Neural crest cell (in vitro differentiated cells): Measurements from ENCODE around the gene ASNS. TPM values are rescaled to one million over a fixed set of nuclear protein-coding genes. Genes with fewer than 3 reads are reported as not detected.
"Not testable (repeated sequence)": the region's sequence is repeated elsewhere in the genome, so short reads cannot be mapped to it uniquely, and the experiment has no call there.

Source experiments
- DNase-seq: peaks from one replicate; pipeline ENCODE4 v3.0.0; 2021; ENCODE audit warnings: low read depth, mixed read lengths, low spot score
- H3K27ac Mint-ChIP-seq: one replicate; pipeline ENCODE4 v1.8.0; 2021; ENCODE audit warnings: mild to moderate bottlenecking, mixed read lengths; ENCODE audit not compliant: unreplicated experiment
- H3K27me3 Mint-ChIP-seq: 2 replicates; pipeline ENCODE4 v1.8.0; 2021; ENCODE audit warnings: low read depth, mild to moderate bottlenecking, mixed read lengths
- H3K36me3 Mint-ChIP-seq: 2 replicates; pipeline ENCODE4 v1.8.0; 2021; ENCODE audit warnings: low read depth, mild to moderate bottlenecking, mixed read lengths
- H3K4me1 Mint-ChIP-seq: 2 replicates; pipeline ENCODE4 v1.8.0; 2021; ENCODE audit warnings: mixed read lengths
- H3K4me3 Mint-ChIP-seq: one replicate; pipeline ENCODE4 v1.8.0; 2021; ENCODE audit warnings: mild to moderate bottlenecking, mixed read lengths
- H3K9me3 Mint-ChIP-seq: 2 replicates; pipeline ENCODE4 v1.8.0; 2021; ENCODE audit warnings: mixed read lengths
- long read RNA-seq: library from polyadenylated mRNA; unstranded; transcript quantifications from one replicate; pipeline ENCODE4 v2.0.0, GENCODE V29; 2020
- total RNA-seq: library from RNA; stranded (reverse); gene quantifications from 2 replicates; pipeline ENCODE4 v1.2.1, GENCODE V29; 2021
- TF ChIP-seq, protein P1 (sequence below): fragments of 200-600 bp; sonication (generic); conservative IDR thresholded peaks from 2 replicates; pipeline ENCODE4 v1.5.0; 2021; ENCODE audit warnings: antibody characterized with exemption, mild to moderate bottlenecking

Gene ASNS, protein sequence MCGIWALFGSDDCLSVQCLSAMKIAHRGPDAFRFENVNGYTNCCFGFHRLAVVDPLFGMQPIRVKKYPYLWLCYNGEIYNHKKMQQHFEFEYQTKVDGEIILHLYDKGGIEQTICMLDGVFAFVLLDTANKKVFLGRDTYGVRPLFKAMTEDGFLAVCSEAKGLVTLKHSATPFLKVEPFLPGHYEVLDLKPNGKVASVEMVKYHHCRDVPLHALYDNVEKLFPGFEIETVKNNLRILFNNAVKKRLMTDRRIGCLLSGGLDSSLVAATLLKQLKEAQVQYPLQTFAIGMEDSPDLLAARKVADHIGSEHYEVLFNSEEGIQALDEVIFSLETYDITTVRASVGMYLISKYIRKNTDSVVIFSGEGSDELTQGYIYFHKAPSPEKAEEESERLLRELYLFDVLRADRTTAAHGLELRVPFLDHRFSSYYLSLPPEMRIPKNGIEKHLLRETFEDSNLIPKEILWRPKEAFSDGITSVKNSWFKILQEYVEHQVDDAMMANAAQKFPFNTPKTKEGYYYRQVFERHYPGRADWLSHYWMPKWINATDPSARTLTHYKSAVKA
- total RNA-seq: 54.6 and 63.0 TPM in 2 replicates
- long read RNA-seq, transcript ASNS-202 (13 exons, 1,994 nt): major isoform, 203 of 209 reads
- long read RNA-seq, partial matches to known transcripts: 0 of 209 reads
- long read RNA-seq, other reads (novel, unspliced or antisense): 0 of 209 reads

DNA sequence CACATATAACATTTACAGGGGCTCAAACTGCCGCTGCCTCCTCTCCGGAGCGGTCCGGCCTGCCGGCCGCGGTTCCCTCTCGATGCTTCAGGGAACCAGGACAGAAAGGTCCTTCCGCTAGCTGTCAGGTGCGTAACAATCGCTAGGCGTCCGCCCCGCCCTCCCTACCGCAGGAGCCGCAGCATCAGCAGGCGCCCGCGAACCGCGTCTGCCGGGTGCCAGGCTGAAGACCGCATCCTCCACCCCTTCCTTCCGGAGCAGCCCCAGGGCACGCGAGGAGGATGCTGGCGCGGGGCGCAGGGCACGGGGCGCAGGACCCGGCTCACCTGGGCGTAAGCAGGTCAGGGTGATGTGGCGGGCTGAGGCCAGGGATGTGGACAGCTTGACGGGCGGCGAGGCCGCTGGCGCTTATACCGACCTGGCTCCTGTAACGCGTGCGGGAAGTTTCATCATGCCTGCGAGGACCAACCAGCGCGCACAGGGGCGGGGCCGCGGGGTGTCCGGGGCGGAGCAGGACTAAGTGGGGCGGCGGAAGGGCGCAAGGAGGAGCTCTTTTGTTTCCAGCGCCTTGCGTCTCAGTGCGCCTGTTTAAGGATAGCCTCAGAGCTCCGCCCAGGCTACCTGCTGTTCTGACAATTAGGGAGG, at the start of gene ASNS:
TSS of gene ASNS (minus strand) at position 384 of the 645 bp plus-strand sequence. CDS start 3,252 bp downstream, outside the sequence.
- Mint-ChIP-seq H3K36me3 (peaks cover 2% of the 10 kb centered on the region), H3K4me3 (peak within 1 kb of the TSS; percentile 92), H3K4me1 (peaks cover 15% of the 10 kb centered on the region), H3K27me3 (peaks cover 17% of the 10 kb centered on the region), H3K9me3 (no peaks in the 10 kb centered on the region), H3K27ac (peak within 1 kb of the TSS; percentile 92)
- TF ChIP-seq, protein P1, sequence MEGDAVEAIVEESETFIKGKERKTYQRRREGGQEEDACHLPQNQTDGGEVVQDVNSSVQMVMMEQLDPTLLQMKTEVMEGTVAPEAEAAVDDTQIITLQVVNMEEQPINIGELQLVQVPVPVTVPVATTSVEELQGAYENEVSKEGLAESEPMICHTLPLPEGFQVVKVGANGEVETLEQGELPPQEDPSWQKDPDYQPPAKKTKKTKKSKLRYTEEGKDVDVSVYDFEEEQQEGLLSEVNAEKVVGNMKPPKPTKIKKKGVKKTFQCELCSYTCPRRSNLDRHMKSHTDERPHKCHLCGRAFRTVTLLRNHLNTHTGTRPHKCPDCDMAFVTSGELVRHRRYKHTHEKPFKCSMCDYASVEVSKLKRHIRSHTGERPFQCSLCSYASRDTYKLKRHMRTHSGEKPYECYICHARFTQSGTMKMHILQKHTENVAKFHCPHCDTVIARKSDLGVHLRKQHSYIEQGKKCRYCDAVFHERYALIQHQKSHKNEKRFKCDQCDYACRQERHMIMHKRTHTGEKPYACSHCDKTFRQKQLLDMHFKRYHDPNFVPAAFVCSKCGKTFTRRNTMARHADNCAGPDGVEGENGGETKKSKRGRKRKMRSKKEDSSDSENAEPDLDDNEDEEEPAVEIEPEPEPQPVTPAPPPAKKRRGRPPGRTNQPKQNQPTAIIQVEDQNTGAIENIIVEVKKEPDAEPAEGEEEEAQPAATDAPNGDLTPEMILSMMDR: no peak
- peak; percentile 83 for DNase-seq

DNA sequence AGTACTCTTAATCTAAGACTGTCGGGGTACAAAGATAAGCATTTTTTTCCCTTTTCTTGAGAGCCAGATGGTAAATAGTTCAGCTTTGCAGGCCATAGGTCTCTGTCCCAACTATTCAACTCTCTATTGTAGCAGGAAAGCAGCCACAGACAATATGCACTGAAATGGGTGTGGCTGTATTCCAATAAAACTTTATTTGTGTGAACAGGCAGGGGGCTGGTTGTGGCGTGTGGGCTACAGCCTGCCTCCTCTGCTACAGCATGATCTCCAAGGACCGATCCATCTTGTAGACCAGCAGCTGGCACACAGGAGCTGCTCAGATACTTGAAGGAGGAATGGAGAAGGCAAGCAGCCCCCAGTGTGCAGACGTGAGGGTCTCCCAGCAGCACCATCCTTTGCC, 49.0 kb upstream of the ASNS start:
- H3K9me3 Mint-ChIP-seq, H3K27ac Mint-ChIP-seq, H3K27me3 Mint-ChIP-seq, DNase-seq, H3K4me3 Mint-ChIP-seq, H3K4me1 Mint-ChIP-seq, H3K36me3 Mint-ChIP-seq: not testable (repeated sequence)

DNA sequence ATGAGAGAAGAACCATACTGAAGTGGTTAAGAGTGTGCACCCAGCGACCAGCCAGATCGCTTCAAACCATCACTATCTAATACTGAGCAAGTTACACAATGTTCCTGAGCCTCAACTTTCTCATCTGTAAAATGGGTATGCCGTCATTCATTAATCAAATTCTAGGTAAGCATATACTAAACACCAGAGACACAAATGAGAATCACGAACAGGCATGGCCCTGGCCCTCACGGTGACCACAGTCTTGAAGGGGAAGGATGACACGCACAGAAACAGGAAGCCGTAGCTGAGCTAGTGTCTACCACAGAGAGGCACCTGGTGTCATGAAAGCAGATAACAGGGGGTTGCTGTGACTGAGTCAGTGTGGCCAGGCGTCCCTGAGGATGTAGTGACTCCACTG, 43.1 kb upstream of the ASNS start:
- not testable (repeated sequence) for H3K4me3 Mint-ChIP-seq

DNA sequence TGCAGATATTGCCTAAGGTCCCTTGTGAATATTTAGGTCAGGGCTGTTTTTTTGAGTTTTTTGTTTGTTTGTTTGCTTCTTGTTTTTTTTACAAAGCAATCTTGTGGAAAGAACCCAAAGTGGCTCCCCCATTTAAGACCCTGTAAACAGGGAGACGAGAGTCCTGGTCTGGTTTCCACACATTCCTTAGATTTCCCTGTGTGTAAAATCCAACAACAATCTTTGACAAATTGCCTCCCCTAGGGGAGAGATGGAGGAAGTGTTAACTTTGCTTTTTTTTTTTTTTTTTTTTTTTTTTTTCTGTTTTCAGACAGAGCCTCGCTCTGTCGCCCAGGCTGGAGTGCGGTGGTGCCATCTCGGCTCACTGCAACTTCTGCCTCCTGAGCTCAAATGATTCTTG, 40.1 kb upstream of the ASNS start:
- not testable (repeated sequence) for H3K4me3 Mint-ChIP-seq, H3K27ac Mint-ChIP-seq, H3K36me3 Mint-ChIP-seq, H3K4me1 Mint-ChIP-seq, DNase-seq, H3K27me3 Mint-ChIP-seq, H3K9me3 Mint-ChIP-seq
- TF ChIP-seq, protein P1: peak; percentile 33

More for the DNA sequence above, 43.1 kb upstream of the ASNS start:
- not testable (repeated sequence) for H3K9me3 Mint-ChIP-seq, DNase-seq, H3K4me1 Mint-ChIP-seq, H3K36me3 Mint-ChIP-seq, H3K27ac Mint-ChIP-seq, H3K27me3 Mint-ChIP-seq

DNA sequence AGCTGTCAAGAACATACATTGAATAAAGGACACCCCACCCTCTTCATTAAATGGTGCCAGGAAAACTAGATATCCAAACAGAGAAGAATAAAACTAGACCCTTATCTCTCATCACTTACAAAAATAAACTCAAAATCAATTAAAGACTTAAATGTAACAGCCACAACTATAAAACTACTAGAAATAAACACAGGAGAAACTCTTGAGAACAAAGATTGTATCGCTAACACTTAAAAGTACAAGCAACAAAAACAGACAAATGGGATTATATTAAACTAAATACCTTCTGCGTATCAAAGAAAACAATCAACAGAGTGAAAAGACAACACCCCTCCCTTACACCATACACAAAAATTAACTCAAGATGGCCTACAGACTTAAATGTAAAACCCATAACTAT, 24.7 kb upstream of the ASNS start:
- H3K9me3 Mint-ChIP-seq, H3K4me3 Mint-ChIP-seq, H3K27ac Mint-ChIP-seq, DNase-seq, H3K4me1 Mint-ChIP-seq, H3K36me3 Mint-ChIP-seq, H3K27me3 Mint-ChIP-seq: not testable (repeated sequence)

DNA sequence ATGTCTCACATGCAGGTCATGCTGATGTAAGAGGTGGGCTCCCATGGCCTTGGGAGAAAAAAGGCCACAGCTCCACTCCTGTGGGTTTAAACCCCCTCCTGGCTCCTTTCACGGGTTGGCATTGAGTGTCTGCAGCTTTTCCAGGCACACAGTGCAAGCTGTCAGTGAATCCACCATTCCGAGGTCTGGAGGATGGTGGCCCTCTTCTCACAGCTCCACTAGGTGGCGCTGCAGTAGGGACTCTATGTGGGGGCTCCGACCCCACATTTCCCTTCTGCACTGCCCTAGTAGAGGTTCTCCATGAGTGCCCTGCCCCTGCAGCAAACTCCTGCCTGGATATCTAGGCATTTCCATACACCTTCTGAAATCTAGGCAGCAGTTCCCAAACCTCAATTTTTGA, 19.5 kb upstream of the ASNS start:
- not testable (repeated sequence) for H3K4me3 Mint-ChIP-seq, H3K9me3 Mint-ChIP-seq, H3K36me3 Mint-ChIP-seq, DNase-seq, H3K27me3 Mint-ChIP-seq, H3K4me1 Mint-ChIP-seq, H3K27ac Mint-ChIP-seq
- TF ChIP-seq, protein P1: peak; percentile 11

DNA sequence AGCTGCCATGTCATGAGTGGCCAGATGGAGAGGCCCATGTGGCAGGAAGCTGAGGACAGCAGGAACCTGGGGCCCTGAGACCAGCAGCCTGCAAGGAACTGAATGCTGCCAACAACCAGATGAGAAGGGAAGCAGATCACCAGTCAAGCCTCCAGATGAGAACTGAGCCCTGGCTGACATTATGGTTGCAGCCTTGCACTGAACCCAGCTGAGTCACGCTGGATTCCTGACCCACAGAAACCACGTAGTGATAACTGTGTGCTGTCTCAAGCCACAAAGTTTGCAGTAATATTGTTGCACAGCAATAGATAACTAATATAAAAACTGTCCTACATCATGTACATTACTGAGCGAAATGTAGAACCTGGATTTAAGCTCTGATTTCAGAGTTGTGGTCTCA, 7.3 kb upstream of the ASNS start:
- not testable (repeated sequence) for DNase-seq, H3K36me3 Mint-ChIP-seq, H3K27me3 Mint-ChIP-seq, H3K4me3 Mint-ChIP-seq, H3K9me3 Mint-ChIP-seq, H3K4me1 Mint-ChIP-seq, H3K27ac Mint-ChIP-seq

DNA sequence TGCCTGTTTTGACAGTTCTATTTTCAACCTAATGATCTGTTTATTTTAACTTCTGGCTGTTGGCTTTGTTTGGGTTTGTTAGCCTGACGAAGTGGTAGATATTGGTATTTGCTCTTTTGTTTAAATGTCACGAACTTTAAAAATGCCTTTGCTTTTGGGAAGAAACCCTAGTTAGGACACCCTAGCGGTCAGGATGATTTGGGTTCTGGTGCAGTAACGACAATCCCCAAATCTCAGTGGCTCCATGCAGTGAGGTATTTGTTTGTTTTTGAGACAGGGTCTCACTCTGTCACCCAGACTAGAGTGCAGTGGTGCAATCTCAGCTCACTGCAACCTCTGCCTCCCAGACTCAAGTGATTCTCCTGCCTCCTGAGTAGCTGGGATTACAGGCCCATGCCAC, 2.7 kb upstream of the ASNS start:
- H3K9me3 Mint-ChIP-seq, H3K27ac Mint-ChIP-seq, DNase-seq, H3K36me3 Mint-ChIP-seq, H3K4me3 Mint-ChIP-seq: not testable (repeated sequence)
- peaks cover 17% of the 10 kb centered on the region for H3K27me3 Mint-ChIP-seq
- peaks cover 15% of the 10 kb centered on the region for H3K4me1 Mint-ChIP-seq
